Nephron progenitor cell (in vitro differentiated cells): ENCODE results near the gene APLN.
A peak's percentile ranks its signal among the peaks of the same experiment; 100 is the strongest.

Experiments used
- DNase-seq: peaks from one replicate; pipeline ENCODE4 v3.0.0; 2021
- H3K27ac Mint-ChIP-seq: 2 replicates; pipeline ENCODE4 v1.8.0; 2021; ENCODE audit warnings: mild to moderate bottlenecking, moderate library complexity, mixed read lengths
- H3K27me3 Mint-ChIP-seq: 2 replicates; pipeline ENCODE4 v1.8.0; 2021; ENCODE audit warnings: mild to moderate bottlenecking, low read depth, mixed read lengths; ENCODE audit not compliant: poor library complexity
- H3K36me3 Mint-ChIP-seq: 2 replicates; pipeline ENCODE4 v1.8.0; 2021; ENCODE audit warnings: low read depth, mixed read lengths
- H3K4me1 Mint-ChIP-seq: 2 replicates; pipeline ENCODE4 v1.8.0; 2021; ENCODE audit warnings: mixed read lengths
- H3K4me3 Mint-ChIP-seq: 2 replicates; pipeline ENCODE4 v1.8.0; 2021; ENCODE audit warnings: mild to moderate bottlenecking, moderate library complexity, mixed read lengths
- H3K9me3 Mint-ChIP-seq: 2 replicates; pipeline ENCODE4 v1.8.0; 2021; ENCODE audit warnings: mild to moderate bottlenecking, moderate library complexity, mixed read lengths
- CTCF ChIP-seq: fragments of 200-600 bp; sonication (generic); IDR thresholded peaks from 2 replicates; pipeline ENCODE4 v1.5.0; 2021; ENCODE audit warnings: antibody characterized with exemption

Gene APLN

GRCh38 chrX:129652565-129653169 is 2.1 kb downstream of the APLN start:
- no peak for TF ChIP-seq CTCF
- peaks cover 70% of the 10 kb centered on the region for H3K27me3 Mint-ChIP-seq

GRCh38 chrX:129651756-129652564 is 2.8 kb downstream of the APLN start:
- peak overlapping the region; percentile 58 for H3K4me3 Mint-ChIP-seq
- no peak overlapping the region for H3K27ac Mint-ChIP-seq
- no peak for DNase-seq
- TF ChIP-seq CTCF = no peak
- peaks cover 64% of the 10 kb centered on the region for H3K27me3 Mint-ChIP-seq
- peaks cover 4% of the 10 kb centered on the region for H3K9me3 Mint-ChIP-seq
- peaks cover 28% of the 10 kb centered on the region for H3K4me1 Mint-ChIP-seq
- no peaks in the 10 kb centered on the region for H3K36me3 Mint-ChIP-seq

More at GRCh38 chrX:129652565-129653169, 2.1 kb downstream of the APLN start:
- H3K9me3 Mint-ChIP-seq = no peaks in the 10 kb centered on the region
- no peak overlapping the region for H3K4me3 Mint-ChIP-seq
- no peak for DNase-seq
- H3K4me1 Mint-ChIP-seq = peaks cover 28% of the 10 kb centered on the region
- no peak overlapping the region for H3K27ac Mint-ChIP-seq
- H3K36me3 Mint-ChIP-seq = no peaks in the 10 kb centered on the region

GRCh38 chrX:129650821-129651510 is 3.8 kb downstream of the APLN start:
- TF ChIP-seq CTCF = no peak
- no peak overlapping the region for H3K27ac Mint-ChIP-seq
- peaks cover 28% of the 10 kb centered on the region for H3K4me1 Mint-ChIP-seq
- H3K36me3 Mint-ChIP-seq = no peaks in the 10 kb centered on the region
- no peak for DNase-seq
- H3K4me3 Mint-ChIP-seq = no peak overlapping the region
- peaks cover 56% of the 10 kb centered on the region for H3K27me3 Mint-ChIP-seq
- H3K9me3 Mint-ChIP-seq = peaks cover 4% of the 10 kb centered on the region

GRCh38 chrX:129650183-129650689 is 4.5 kb downstream of the APLN start:
- Mint-ChIP-seq H3K4me1 (peaks cover 22% of the 10 kb centered on the region), H3K4me3 (no peak overlapping the region), H3K36me3 (no peaks in the 10 kb centered on the region), H3K9me3 (peaks cover 4% of the 10 kb centered on the region), H3K27ac (no peak overlapping the region), H3K27me3 (peaks cover 49% of the 10 kb centered on the region)
- TF ChIP-seq CTCF = no peak
- no peak for DNase-seq

- no peak overlapping the region for H3K27ac Mint-ChIP-seq
- H3K27me3 Mint-ChIP-seq = peaks cover 49% of the 10 kb centered on the region
- H3K36me3 Mint-ChIP-seq = no peaks in the 10 kb centered on the region
- H3K4me1 Mint-ChIP-seq = peaks cover 21% of the 10 kb centered on the region
- no peak for DNase-seq
- H3K9me3 Mint-ChIP-seq = peaks cover 4% of the 10 kb centered on the region
- H3K4me3 Mint-ChIP-seq = no peak overlapping the region
- TF ChIP-seq CTCF = no peak
Measured at GRCh38 chrX:129649268-129650182, 5.2 kb downstream of the APLN start.
